ENCODE measurements around the gene XPOT. TPM values are rescaled to one million over a fixed set of nuclear protein-coding genes. Genes with fewer than 3 reads are reported as not detected.
A peak's percentile ranks its signal among the peaks of the same experiment; 100 is the strongest.

Gene XPOT
- total RNA-seq, 2 experiments from 2014 or later = 163 to 180 TPM

GRCh38 chr12:64407342-64408223 is 3.4 kb downstream of the XPOT start:
- POLR2A ChIA-PET = interaction anchor here (0.7 to 2.1 kb wide), 3 partner anchors 10 to 740 kb away, joined by 3 to 5 read pairs (median 4); no protein-coding TSS in a partner anchor

GRCh38 chr12:64411427-64411826 is 7.2 kb downstream of the XPOT start:
- no peak for DNase-seq
- TF ChIP-seq CTCF (IDR thresholded peaks at IDR 0.05) = no peak
- Mint-ChIP-seq H3K27ac (no peak overlapping the region), H3K4me1 (ENCODE audit: low read depth) (peaks cover 29% of the 10 kb centered on the region), H3K9me3 (no peaks in the 10 kb centered on the region), H3K36me3 (ENCODE audit: low read depth) (peaks cover 60% of the 10 kb centered on the region), H3K27me3 (no peaks in the 10 kb centered on the region), H3K4me3 (no peak overlapping the region)
- POLR2A ChIA-PET = interaction anchor here (0.6 to 1.0 kb wide), 3 partner anchors 25 to 150 kb away, joined by 3 read pairs; no protein-coding TSS in a partner anchor
- ATAC-seq = no peak
- intact Hi-C loops (cut with micrococcal nuclease) = no loop called here
- CTCF ChIA-PET = interaction anchor here (0.7 kb wide), 1 partner anchor 413 kb away, joined by 3 read pairs; the partner anchor contains the start of gene TBC1D30

More at GRCh38 chr12:64407342-64408223, 3.4 kb downstream of the XPOT start:
- no peak overlapping the region for H3K27ac Mint-ChIP-seq
- intact Hi-C loops (cut with micrococcal nuclease) = no loop called here
- CTCF ChIA-PET = no interaction called here
- no peak for DNase-seq
- H3K4me3 Mint-ChIP-seq = no peak overlapping the region
- no peak for ATAC-seq
- peaks cover 41% of the 10 kb centered on the region for H3K4me1 Mint-ChIP-seq (ENCODE audit: low read depth)
- H3K27me3 Mint-ChIP-seq = no peaks in the 10 kb centered on the region
- H3K36me3 Mint-ChIP-seq (ENCODE audit: low read depth) = peaks cover 48% of the 10 kb centered on the region
- no peaks in the 10 kb centered on the region for H3K9me3 Mint-ChIP-seq
- no peak for TF ChIP-seq CTCF (IDR thresholded peaks at IDR 0.05)

DNA sequence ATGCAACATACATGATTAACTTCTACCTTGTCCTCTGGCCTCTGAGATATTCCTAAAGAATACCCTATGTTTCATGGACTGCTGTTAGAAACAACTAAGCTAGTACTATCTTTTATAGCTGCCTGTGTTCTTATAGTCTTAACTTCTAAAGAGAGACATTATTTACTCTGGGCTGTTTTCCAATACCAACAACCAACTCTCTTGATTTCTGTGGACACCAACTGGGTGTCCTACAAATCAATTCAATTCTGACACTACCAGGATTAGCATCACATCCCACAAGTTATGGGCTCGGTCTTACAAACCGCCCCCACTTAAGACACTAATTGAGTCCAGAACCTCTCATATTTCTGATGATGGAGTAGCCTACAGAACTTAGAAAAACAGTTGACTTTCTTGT is 8.3 kb downstream of the XPOT start:
- intact Hi-C loops (cut with micrococcal nuclease) = no loop called here
- no peak overlapping the region for H3K27ac Mint-ChIP-seq
- H3K36me3 Mint-ChIP-seq (ENCODE audit: low read depth) = peaks cover 60% of the 10 kb centered on the region
- H3K27me3 Mint-ChIP-seq = no peaks in the 10 kb centered on the region
- TF ChIP-seq CTCF (IDR thresholded peaks at IDR 0.05) = no peak
- ATAC-seq (no peak), DNase-seq (no peak)
- ChIA-PET CTCF (no interaction called here), POLR2A (no interaction called here)
- no peak overlapping the region for H3K4me3 Mint-ChIP-seq
- H3K9me3 Mint-ChIP-seq = no peaks in the 10 kb centered on the region
- peaks cover 28% of the 10 kb centered on the region for H3K4me1 Mint-ChIP-seq (ENCODE audit: low read depth)

GRCh38 chr12:64413884-64414283 is 9.7 kb downstream of the XPOT start:
- intact Hi-C loops (cut with micrococcal nuclease) = no loop called here
- H3K36me3 Mint-ChIP-seq (ENCODE audit: low read depth) = peaks cover 62% of the 10 kb centered on the region
- no peaks in the 10 kb centered on the region for H3K27me3 Mint-ChIP-seq
- ChIA-PET POLR2A (no interaction called here), CTCF (no interaction called here)
- H3K4me1 Mint-ChIP-seq (ENCODE audit: low read depth) = peaks cover 29% of the 10 kb centered on the region
- DNase-seq = no peak
- no peak overlapping the region for H3K4me3 Mint-ChIP-seq
- no peaks in the 10 kb centered on the region for H3K9me3 Mint-ChIP-seq
- TF ChIP-seq CTCF (IDR thresholded peaks at IDR 0.05) = no peak
- no peak for ATAC-seq
- H3K27ac Mint-ChIP-seq = no peak overlapping the region

- TF ChIP-seq CTCF (IDR thresholded peaks at IDR 0.05) = no peak
- H3K4me1 Mint-ChIP-seq (ENCODE audit: low read depth) = peaks cover 17% of the 10 kb centered on the region
- ATAC-seq (no peak), DNase-seq (no peak)
- H3K27me3 Mint-ChIP-seq = no peaks in the 10 kb centered on the region
- H3K9me3 Mint-ChIP-seq = no peaks in the 10 kb centered on the region
- H3K4me3 Mint-ChIP-seq = no peak overlapping the region
- intact Hi-C loops (cut with micrococcal nuclease) = no loop called here
- peak overlapping the region; percentile 63 for H3K27ac Mint-ChIP-seq
- peaks cover 60% of the 10 kb centered on the region for H3K36me3 Mint-ChIP-seq (ENCODE audit: low read depth)
- ChIA-PET CTCF (interaction anchor here (0.7 to 1.3 kb wide), 2 partner anchors 9 to 12 kb away, joined by 3 read pairs; no protein-coding TSS in a partner anchor), POLR2A (interaction anchor here (0.9 to 1.5 kb wide), 4 partner anchors 9 to 32 kb away, joined by 3 to 4 read pairs (median 4); partner anchors contain the start of gene XPOT)
These were observed 14.0 kb downstream of the XPOT start for GRCh38 chr12:64418209-64418608.
